ENCODE results near the gene SOX21.

The SOX21 gene

DNA sequence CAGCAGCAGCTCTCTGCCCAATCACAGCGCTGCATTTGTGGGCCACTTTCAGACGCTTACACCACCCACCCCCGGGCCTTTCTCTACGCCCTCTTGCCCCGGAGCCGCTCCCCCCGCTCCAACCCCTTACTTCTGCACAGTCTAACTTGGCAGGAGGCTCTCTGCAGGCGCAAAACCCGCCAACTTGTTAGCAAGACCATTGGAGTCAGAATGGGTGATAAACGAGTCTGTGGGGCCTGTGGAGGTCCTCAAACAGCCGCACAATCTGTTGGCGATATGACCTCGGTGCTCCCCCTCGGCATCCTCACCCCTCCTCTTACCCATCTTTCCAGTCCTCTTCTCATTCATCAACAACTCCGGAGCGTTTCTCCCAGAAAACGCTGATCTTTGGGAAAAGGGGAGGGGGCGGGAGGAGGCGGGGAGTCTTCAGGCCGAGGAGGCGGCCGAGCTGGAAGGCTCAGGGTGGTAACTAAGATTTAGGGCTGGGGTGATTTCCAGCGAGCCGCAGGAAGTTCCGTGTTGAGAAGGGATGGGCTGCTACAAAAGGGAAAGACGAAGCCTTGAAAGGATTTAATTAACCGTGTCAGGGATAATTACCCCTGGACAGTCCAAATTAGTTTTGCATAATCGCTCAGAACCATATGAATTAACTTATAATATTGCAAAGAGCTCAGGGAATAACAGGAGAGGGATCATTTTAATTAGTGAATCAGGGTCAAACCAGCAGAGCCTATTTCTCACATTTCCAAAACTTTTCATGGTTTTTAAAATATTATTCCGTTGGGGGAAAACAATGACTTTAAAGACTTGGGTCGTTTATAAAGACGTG lies 4.1 kb downstream of the SOX21 start:
- DNase-seq: peak; percentile 57

GRCh38 chr13:94707400-94708021 lies 4.8 kb downstream of the SOX21 start:
- no peak for DNase-seq

GRCh38 chr13:94706843-94707399 lies 5.4 kb downstream of the SOX21 start:
- DNase-seq: no peak

DNA sequence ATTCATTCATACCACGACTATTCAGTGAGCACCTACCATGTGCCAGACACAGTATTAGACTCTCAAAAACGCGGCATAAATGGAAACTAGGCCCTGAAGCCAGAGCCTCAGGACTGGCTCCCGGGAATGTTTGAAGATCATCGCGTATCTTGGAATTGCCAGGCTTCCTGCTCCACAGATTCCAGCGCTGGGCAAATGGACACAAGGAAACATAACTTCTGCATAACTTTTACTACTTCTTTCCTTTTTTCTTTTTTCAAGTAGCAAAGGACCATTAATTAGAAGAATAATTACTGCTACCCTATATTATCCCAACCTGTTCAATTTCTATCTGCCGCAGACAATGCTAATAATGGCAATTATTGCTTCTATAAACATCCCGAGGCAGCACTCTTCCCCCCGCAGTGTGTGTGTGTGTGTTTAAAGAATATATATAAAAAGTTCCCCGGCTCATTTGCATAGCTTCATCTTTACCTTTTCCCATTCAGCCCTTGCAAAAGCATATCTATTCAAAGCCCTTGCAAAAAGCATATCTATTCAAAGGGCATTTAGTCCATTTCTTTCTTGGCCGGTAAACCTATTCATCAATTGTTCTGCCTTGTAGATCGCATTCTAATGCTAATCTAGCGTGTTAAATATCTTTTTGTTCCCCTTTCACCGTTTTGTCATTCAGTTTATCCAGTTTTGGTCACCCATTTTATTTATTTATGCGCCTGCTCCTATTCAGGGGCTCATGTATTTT lies 6.1 kb downstream of the SOX21 start:
- DNase-seq: no peak

DNA sequence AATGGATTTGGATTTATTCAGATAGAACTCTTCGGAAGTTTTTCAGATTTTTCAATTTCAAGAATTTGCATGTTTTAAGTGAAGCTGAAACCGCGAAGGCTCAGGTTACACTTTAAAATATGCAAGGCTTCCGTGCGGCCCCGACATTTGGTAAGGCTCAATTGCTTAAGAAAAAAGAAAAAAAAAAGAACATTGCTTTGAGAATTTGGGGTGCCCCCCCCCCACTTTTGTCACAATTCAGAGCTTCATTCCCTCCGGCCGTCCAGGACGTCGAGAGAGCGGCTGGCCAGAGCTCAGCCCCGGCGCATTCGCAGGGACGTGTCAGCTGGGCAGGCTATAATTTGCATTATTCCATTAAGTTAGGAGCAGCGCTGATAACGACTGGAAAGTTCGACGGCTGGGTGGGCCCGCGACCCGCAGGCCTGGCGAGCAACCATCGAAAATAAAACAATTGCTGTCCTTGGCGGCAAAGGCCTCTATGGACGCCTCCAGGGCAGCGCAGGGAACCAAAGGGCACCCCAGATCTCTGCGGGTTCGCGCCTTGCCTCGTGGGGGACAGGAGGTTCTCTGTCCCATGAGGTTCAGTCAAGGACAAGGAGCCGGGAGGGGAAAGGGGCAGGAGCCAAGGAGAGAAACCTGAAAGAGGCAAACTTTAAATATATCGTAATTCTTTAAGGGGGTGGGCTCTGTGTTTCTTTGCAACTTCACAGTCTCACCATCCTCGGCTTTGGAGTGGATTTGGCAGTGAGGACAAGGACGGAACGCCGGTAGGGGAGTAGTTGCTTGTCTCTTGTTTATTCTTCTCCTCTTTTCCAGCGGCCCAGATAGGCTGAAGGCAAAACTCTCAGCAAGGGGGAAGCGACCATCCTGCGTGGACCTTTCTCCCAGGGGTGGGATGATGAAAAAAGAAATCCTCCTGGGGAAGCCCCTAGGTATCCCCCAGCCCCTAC lies 7.0 kb downstream of the SOX21 start:
- DNase-seq: no peak

DNA sequence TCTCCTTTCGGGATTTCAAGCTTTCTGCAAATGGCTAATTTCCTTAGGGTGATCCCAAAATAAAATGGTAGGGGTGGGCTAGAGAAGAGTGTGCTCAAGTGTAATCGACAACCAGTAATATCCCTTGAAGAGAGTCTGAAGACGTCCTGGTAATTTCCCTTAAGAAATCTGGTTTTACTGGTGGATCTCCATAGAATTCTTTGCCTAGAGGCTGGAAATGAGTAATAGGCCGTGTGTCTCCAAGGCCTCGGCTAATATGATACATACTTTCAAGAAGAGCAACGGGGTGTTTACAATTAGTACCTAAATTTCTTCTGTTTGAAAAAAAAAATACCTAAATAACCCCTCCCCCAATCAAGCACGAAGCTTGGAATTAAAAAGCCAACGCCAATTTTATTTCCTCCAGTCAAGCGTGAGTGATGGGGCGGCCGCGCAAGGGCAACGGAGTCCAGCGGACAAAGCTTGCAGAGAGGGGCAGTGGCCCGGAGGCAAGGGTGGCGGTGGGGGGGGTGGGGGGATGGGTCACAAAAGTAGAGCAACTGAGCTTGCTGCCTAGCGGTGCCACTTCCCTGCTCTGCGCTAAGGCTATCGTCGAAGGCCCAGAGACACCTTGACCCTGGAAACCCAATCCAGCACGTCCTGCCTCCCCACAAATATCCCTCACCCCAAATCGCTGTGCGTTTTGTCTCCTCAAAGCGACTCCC lies 7.8 kb downstream of the SOX21 start:
- no peak for DNase-seq

DNA sequence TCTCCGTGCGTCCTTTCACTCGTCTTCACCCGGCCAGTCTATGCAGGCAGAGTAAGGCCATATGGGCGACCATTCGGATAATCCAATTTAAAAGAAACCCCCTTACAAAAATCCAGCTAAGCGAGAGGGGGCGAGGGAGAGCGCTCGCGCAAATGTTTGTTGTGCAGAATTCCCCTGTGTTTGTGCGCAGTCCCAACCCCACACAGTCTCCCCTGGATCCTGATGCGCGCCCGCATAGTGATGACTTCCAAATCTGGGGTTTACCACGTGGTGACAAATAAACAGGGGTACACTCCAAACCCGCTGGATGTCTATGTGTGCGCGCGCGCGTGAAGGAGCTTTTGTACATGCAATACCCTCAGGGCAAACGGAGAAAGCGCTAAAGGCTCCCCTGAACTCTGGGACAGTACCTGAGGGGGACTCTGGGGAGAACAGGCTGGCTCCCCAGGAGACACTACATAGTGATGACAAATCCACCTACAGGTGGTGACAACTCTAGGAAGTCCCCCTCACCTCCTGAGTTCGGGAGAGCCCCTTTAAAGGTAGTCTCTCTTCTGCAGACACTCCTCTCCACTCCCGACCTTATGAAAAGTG lies 8.5 kb downstream of the SOX21 start:
- peak; percentile 53 for DNase-seq

GRCh38 chr13:94703271-94703670 lies 9.1 kb downstream of the SOX21 start:
- no peak for DNase-seq

DNA sequence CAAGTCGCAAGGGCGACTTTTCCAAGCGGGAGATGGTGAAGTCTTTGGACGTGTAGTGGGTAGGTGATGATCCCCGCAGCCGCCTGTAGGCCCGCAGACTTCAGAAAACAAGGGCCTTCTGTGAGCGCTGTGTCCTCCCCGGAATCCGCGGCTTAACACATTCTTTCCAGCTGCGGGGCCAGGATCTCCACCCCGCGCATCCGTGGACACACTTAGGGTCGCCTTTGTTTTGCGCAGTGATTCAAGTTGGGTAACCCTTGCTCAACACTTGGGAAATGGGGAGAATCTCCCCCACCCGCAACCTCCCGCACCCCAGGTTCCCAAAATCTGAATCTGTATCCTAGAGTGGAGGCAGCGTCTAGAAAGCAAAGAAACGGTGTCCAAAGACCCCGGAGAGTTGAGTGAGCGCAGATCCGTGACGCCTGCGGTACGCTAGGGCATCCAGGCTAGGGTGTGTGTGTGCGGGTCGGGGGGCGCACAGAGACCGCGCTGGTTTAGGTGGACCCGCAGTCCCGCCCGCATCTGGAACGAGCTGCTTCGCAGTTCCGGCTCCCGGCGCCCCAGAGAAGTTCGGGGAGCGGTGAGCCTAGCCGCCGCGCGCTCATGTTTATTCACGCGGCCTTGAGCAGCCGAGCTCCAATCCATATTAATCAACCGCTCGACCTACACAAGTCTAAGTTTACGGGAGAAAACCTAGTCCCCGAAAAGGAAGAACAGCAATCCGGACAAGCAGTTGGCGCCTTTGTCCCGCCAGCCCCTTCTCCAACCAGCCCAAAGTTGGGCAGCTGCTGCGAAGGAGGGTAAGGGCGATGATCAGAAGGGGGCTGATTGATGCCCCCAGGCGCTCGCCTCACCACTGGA lies 9.9 kb downstream of the SOX21 start:
- DNase-seq: no peak

DNA sequence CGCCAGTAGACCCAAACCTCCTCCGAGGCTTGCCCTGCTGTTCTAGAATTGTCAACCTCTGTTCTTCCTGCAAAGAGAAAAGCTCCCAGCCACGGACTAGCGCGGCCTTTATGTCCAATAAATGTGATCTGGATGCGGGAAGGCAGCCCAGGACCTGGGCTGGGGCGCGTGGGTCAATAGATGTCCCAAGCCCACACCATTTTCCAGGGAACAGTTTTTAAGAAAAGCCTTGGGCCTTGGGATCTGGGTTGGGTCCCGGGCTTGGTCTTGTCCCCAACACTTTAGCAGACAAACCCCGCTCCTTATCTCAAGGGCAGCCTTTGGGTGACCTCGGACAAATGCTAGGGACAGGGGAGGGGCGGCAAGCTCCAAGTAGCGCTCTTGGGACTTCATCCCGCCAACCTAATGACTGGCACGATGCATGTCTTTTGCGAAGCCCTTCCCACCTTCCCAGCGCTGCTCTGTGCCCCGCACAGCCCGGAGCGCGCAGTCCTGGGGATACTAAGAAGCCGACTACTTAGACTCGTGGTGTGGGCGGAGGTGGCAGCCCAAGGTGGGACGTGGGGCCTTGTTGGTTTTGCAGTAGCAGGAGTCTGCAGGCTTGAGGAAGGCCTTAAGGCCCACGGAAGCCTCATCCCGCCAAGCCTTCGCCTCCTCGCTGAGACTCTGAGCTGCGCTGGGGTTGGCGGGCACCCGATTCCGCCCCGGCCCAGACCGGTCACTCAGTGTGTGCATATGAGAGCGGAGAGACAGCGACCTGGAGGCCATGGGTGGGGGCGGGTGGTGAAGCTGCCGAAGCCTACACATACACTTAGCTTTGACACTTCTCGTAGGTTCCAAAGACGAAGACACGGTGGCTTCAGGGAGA lies 10.8 kb downstream of the SOX21 start:
- no peak for DNase-seq

DNA sequence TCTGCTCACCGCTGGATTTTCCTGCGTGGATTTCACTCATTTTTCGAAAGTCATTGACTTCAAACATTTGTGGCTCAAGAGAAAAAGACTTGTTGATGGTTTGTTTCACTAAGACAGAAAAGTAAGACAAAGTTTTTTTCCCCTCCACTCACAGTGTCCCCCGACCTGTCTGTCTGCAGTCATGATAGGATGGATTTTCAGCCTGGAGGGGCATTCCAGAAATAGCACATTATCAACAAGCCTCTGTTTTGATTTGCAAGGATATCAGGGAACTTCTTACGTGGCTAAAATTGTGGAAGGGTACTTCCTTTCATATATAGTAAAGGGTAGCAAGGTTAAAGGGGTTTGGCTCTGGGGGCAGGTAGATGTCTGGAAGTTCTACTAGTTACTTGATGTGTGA lies 11.8 kb downstream of the SOX21 start:
- no peak for DNase-seq

- DNase-seq: no peak
Measured at GRCh38 chr13:94700051-94700535, 12.3 kb downstream of the SOX21 start.

DNA sequence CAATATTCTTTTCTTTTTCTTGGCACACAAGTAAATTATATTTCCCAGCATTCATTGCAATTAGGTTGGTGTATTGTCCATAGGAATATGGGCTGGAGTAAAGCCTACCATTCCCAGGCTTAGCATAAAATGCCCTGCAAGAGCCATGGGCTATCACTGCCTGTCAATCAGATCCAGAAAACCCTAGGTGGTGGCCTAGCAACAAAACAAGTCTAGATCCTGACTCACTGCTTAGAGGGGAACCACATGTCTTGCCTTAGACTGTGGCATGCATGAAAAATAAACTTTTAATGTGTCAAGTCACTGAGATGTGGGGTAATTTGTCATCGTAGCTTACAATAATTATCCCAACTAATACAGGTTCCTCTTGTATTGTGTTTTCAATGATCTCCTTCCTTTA lies 16.2 kb downstream of the SOX21 start:
- DNase-seq: no peak

DNA sequence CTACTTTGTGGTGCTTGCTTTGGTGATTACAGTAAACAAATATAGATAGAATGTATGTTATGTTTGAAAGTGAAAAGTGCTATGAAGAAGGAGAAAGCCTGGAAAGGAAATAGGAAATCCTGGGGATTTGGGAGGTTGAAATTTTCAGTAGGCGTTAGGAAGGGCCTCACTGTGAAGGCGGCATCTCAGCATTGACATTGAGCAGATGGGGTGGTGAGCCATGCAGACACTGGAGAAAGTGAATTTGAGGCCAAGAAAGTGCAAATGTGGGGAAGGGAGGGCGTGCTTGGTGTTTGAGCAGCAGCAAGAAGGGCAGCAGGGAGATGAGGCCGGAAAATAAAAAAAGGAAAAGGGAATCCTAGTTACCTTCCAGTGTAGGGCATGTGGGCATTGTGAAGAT lies 20.3 kb downstream of the SOX21 start:
- DNase-seq: no peak

- no peak for DNase-seq
Measured at GRCh38 chr13:94683409-94683808, 28.9 kb downstream of the SOX21 start.

GRCh38 chr13:94682229-94682628 lies 30.1 kb downstream of the SOX21 start:
- no peak for DNase-seq

GRCh38 chr13:94679614-94680013 lies 32.7 kb downstream of the SOX21 start:
- DNase-seq: no peak

DNA sequence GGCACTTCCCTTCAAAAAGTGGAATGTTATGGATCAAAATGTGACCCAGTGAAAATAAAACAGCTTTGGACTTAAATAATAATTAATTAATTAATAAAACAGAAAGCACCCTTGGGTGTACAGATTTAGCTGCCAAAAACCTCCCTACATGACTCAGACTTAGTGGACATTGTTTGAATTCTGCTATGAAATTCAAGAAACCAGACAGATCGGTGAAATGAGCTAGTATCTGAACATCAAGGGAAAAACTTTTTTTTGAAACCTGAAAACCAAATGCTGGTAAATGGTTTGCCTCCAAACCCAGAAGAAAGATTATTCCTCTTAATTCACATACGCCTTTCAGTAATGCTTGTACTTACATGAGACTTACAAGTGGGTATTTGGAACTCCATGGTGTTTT lies 33.5 kb downstream of the SOX21 start:
- no peak for DNase-seq

GRCh38 chr13:94677799-94678198 lies 34.5 kb downstream of the SOX21 start:
- no peak for DNase-seq

Data from activated CD8-positive, alpha-beta memory T cell treated with anti-CD3 and anti-CD28 coated beads, Interleukin-2, amount 50 U/mL, for 48 hours (primary cell).